GM21423 (cell line): ENCODE results near the gene KDM4D.
"Not testable (repeated sequence)": the region's sequence is repeated elsewhere in the genome, so short reads cannot be mapped to it uniquely, and the experiment has no call there.

Experiments
- ATAC-seq: cut with Tn5 transposase; IDR thresholded peaks from one replicate; pipeline ENCODE4 v1.9.1; 2021; ENCODE audit warnings: mild to moderate bottlenecking, moderate library complexity; ENCODE audit not compliant: unreplicated experiment

Gene KDM4D

GRCh38 chr11:94956963-94957362 lies 16.5 kb upstream of the KDM4D start:
- no peak for ATAC-seq

- no peak for ATAC-seq
Observed at GRCh38 chr11:94958121-94958696, 15.3 kb upstream of the KDM4D start.

GRCh38 chr11:94959179-94959578 lies 14.3 kb upstream of the KDM4D start:
- no peak for ATAC-seq

GRCh38 chr11:94960488-94960887 lies 13.0 kb upstream of the KDM4D start:
- ATAC-seq: no peak

GRCh38 chr11:94961255-94961654 lies 12.3 kb upstream of the KDM4D start:
- no peak for ATAC-seq

GRCh38 chr11:94964934-94965333 lies 8.6 kb upstream of the KDM4D start:
- no peak for ATAC-seq

- ATAC-seq: no peak
Observed at GRCh38 chr11:94968334-94968958, 5.1 kb upstream of the KDM4D start.

- no peak for ATAC-seq
Observed at GRCh38 chr11:94972700-94973098, 810 bp upstream of the KDM4D start.

GRCh38 chr11:94974178-94974577 lies 669 bp downstream of the KDM4D start:
- no peak for ATAC-seq

- no peak for ATAC-seq
Observed at GRCh38 chr11:94975599-94975998, 2.1 kb downstream of the KDM4D start.

- no peak for ATAC-seq
Observed at GRCh38 chr11:94987378-94987777, 13.9 kb downstream of the KDM4D start.

- ATAC-seq: no peak
Observed at GRCh38 chr11:94988748-94989147, 15.2 kb downstream of the KDM4D start.

GRCh38 chr11:94993400-94993943 lies 20.0 kb downstream of the KDM4D start:
- ATAC-seq: no peak

- ATAC-seq: no peak
Observed at GRCh38 chr11:94997437-94997836, 23.9 kb downstream of the KDM4D start.

GRCh38 chr11:94998285-94998684 lies 24.8 kb downstream of the KDM4D start:
- ATAC-seq: no peak

GRCh38 chr11:95003716-95004115 lies 30.2 kb downstream of the KDM4D start:
- ATAC-seq: no peak

- ATAC-seq: no peak
Observed at GRCh38 chr11:95005642-95006041, 32.1 kb downstream of the KDM4D start.

- ATAC-seq: no peak
Observed at GRCh38 chr11:95011376-95011775, 37.9 kb downstream of the KDM4D start.

GRCh38 chr11:95014184-95014821 lies 40.8 kb downstream of the KDM4D start:
- no peak for ATAC-seq

GRCh38 chr11:95016139-95016538 lies 42.6 kb downstream of the KDM4D start:
- no peak for ATAC-seq

- ATAC-seq: not testable (repeated sequence)
Observed at GRCh38 chr11:95021468-95021867, 48.0 kb downstream of the KDM4D start.

- no peak for ATAC-seq
Observed at GRCh38 chr11:95024958-95025357, 51.4 kb downstream of the KDM4D start, which contains the start of gene KDM4E. TSS of gene KDM4E (plus strand) at chr11:95025258. CDS start at chr11:95025558, 300 bp downstream.
